ENCODE data around the gene SLC35B2. TPM values are rescaled to one million over a fixed set of nuclear protein-coding genes. Genes with fewer than 3 reads are reported as not detected.
A peak's percentile ranks its signal among the peaks of the same experiment; 100 is the strongest.

SLC35B2 gene
- polyA plus RNA-seq, 3 donors, result 17.4 to 54.0 (median 30.6) TPM

DNA sequence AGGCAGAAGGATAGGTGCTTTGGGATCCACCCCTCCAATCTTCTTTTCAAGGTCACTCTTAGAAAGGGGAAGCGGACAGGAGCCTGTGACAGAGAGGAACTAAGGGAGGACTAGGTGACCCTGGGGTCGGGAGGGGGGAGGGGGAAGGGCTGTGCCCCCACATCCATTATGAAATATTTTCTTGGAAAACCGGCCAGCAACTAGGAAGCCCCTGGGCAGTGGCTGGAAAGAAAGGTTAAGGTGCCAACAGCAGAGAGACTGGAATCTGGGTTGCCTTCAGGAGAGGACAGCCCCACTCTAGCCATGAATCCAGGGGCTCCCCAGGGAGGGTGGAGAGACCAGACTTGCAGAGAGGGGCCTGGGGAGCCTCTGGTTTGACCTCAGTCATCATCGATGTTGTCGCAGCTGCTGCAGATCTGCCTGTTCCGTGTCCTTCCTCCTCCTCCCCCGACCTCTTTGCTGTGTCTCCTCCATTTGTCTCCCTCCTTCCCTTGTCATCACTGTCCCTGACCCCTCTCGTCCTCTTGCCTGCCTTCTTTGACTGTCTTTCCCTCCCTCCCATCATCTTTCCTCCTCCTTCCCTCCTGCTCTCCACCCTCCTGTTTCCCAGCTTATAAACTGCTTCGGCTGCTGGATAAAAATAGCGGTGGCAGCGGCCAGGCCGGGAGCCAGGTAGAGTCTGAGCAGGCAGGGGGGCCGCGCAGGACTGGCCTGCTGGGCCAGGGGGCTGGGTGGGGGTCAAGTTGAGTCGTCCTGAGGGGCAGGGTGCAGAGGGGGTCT is 30.8 kb downstream of the SLC35B2 start:
- H3K36me3 Mint-ChIP-seq, result peaks cover 13 to 21% of the 10 kb centered on the region in 2 donors
- no peak overlapping the region for H2AFZ ChIP-seq (ENCODE audit: insufficient read depth, low read depth, low read length, poor library complexity, severe bottlenecking)
- peaks cover 0 to 14% of the 10 kb centered on the region in 2 donors for H3K36me3 ChIP-seq (replicated peaks in 1 of 2; ENCODE audit: control insufficient read depth in 1 of 2, insufficient read depth in 2 of 2, low read length in 2 of 2)
- peaks cover 3 to 17% (median 5%) of the 10 kb centered on the region in 3 donors for H3K27me3 Mint-ChIP-seq (ENCODE audit: low read depth in 3 of 3)
- peak overlapping the region in 2 of 7 donors; percentile 42 to 57 for H3K27ac Mint-ChIP-seq
- TF ChIP-seq, protein P1, sequence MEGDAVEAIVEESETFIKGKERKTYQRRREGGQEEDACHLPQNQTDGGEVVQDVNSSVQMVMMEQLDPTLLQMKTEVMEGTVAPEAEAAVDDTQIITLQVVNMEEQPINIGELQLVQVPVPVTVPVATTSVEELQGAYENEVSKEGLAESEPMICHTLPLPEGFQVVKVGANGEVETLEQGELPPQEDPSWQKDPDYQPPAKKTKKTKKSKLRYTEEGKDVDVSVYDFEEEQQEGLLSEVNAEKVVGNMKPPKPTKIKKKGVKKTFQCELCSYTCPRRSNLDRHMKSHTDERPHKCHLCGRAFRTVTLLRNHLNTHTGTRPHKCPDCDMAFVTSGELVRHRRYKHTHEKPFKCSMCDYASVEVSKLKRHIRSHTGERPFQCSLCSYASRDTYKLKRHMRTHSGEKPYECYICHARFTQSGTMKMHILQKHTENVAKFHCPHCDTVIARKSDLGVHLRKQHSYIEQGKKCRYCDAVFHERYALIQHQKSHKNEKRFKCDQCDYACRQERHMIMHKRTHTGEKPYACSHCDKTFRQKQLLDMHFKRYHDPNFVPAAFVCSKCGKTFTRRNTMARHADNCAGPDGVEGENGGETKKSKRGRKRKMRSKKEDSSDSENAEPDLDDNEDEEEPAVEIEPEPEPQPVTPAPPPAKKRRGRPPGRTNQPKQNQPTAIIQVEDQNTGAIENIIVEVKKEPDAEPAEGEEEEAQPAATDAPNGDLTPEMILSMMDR (IDR thresholded peaks at IDR 0.05), result no peak
- DNase-seq, result peak in 2 of 3 donors; percentile 25 to 30
- peaks cover 0 to 2% (median 0%) of the 10 kb centered on the region in 7 donors for H3K9me3 Mint-ChIP-seq
- H3K9ac ChIP-seq (ENCODE audit: insufficient read depth, low read length, poor library complexity, severe bottlenecking), result no peak overlapping the region
- WGBS (ENCODE audit: insufficient coverage), result 66% methylated on average over 9 of the region's 15 CpGs
- no peak overlapping the region for H3K4me2 ChIP-seq (replicated peaks; ENCODE audit: extremely low read depth, low read length, poor library complexity, severe bottlenecking)
- H3K27ac ChIP-seq (ENCODE audit: low read depth in 1 of 2, low read length in 2 of 2), result peak overlapping the region; percentile 7 to 41
- peaks cover 56% of the 10 kb centered on the region for H3K4me1 Mint-ChIP-seq
- H3K4me3 Mint-ChIP-seq, result peak overlapping the region in 1 of 2 donors; percentile 24
- intact Hi-C loops (cut with micrococcal nuclease), result no loop called here
- H3K4me1 ChIP-seq (ENCODE audit: control insufficient read depth in 1 of 2, insufficient read depth in 2 of 2, low read length in 2 of 2), result peaks cover 43 to 47% of the 10 kb centered on the region in 2 donors
- H4K20me1 ChIP-seq (ENCODE audit: insufficient read depth, low read length), result peaks cover 11% of the 10 kb centered on the region
- no peaks in the 10 kb centered on the region for H3K9me3 ChIP-seq (replicated peaks in 1 of 2; ENCODE audit: control insufficient read depth in 1 of 2, insufficient read depth in 1 of 2, low read length in 2 of 2)
- peaks cover 0 to 7% of the 10 kb centered on the region in 2 donors for H3K27me3 ChIP-seq (ENCODE audit: control insufficient read depth in 2 of 2, insufficient read depth in 2 of 2, low read length in 2 of 2)
- no peak overlapping the region for H3K4me3 ChIP-seq (replicated peaks in 1 of 3; ENCODE audit: low read depth in 2 of 3, low read length in 3 of 3)
- peaks cover 21% of the 10 kb centered on the region for H3K79me2 ChIP-seq (ENCODE audit: insufficient read depth, low read length)

GRCh38 chr6:44225579-44226325 is 31.6 kb downstream of the SLC35B2 start:
- Mint-ChIP-seq H3K36me3 (peaks cover 11 to 14% of the 10 kb centered on the region in 2 donors), H3K4me1 (peaks cover 58% of the 10 kb centered on the region), H3K27ac (peak overlapping the region in 2 of 7 donors; percentile 42 to 57), H3K4me3 (peak overlapping the region in 1 of 2 donors; percentile 24), H3K27me3 (ENCODE audit: low read depth in 3 of 3) (peaks cover 5 to 17% (median 5%) of the 10 kb centered on the region in 3 donors), H3K9me3 (peaks cover 0 to 2% (median 0%) of the 10 kb centered on the region in 7 donors)
- no peak for DNase-seq
- Histone ChIP-seq H3K9ac (ENCODE audit: insufficient read depth, low read length, poor library complexity, severe bottlenecking) (no peak overlapping the region), H2AFZ (ENCODE audit: insufficient read depth, low read depth, low read length, poor library complexity, severe bottlenecking) (no peak overlapping the region), H3K4me2 (replicated peaks; ENCODE audit: extremely low read depth, low read length, poor library complexity, severe bottlenecking) (no peak overlapping the region), H3K27me3 (ENCODE audit: control insufficient read depth in 2 of 2, insufficient read depth in 2 of 2, low read length in 2 of 2) (peaks cover 0 to 7% of the 10 kb centered on the region in 2 donors), H3K9me3 (replicated peaks in 1 of 2; ENCODE audit: control insufficient read depth in 1 of 2, insufficient read depth in 1 of 2, low read length in 2 of 2) (no peaks in the 10 kb centered on the region), H3K79me2 (ENCODE audit: insufficient read depth, low read length) (peaks cover 21% of the 10 kb centered on the region), H3K27ac (ENCODE audit: low read depth in 1 of 2, low read length in 2 of 2) (peak overlapping the region; percentile 7 to 41), H3K36me3 (replicated peaks in 1 of 2; ENCODE audit: control insufficient read depth in 1 of 2, insufficient read depth in 2 of 2, low read length in 2 of 2) (peaks cover 0 to 11% of the 10 kb centered on the region in 2 donors), H3K4me3 (replicated peaks in 1 of 3; ENCODE audit: low read depth in 2 of 3, low read length in 3 of 3) (no peak overlapping the region), H4K20me1 (ENCODE audit: insufficient read depth, low read length) (peaks cover 11% of the 10 kb centered on the region), H3K4me1 (ENCODE audit: control insufficient read depth in 1 of 2, insufficient read depth in 2 of 2, low read length in 2 of 2) (peaks cover 49 to 54% of the 10 kb centered on the region in 2 donors)
- 81% methylated on average over 6 of the region's 8 CpGs for WGBS (ENCODE audit: insufficient coverage)
- TF ChIP-seq, protein P1 (IDR thresholded peaks at IDR 0.05), result no peak
- intact Hi-C loops (cut with micrococcal nuclease), result no loop called here

Measured in CD14-positive monocyte (primary cell).